ENCODE results near the gene PPP1R14C.

The PPP1R14C gene

GRCh38 chr6:150249261-150249660 lies 106.4 kb downstream of the PPP1R14C start:
- Histone ChIP-seq H3K4me3 (ENCODE audit: insufficient read length, low read depth) (no peak overlapping the region), H3K9me3 (ENCODE audit: insufficient read depth, low read length) (peaks cover 19% of the 10 kb centered on the region), H3K4me1 (ENCODE audit: insufficient read depth, insufficient read length) (peaks cover 2% of the 10 kb centered on the region), H3K27me3 (ENCODE audit: insufficient read depth, insufficient read length) (no peaks in the 10 kb centered on the region), H3K36me3 (ENCODE audit: insufficient read depth, insufficient read length, low read length) (no peaks in the 10 kb centered on the region), H3K9ac (ENCODE audit: insufficient read length, low read depth) (no peak overlapping the region)
- no peak for TF ChIP-seq ZNF274 (IDR thresholded peaks at IDR 0.05; ENCODE audit: low read depth, low read length)
- TF ChIP-seq SUZ12 (IDR thresholded peaks at IDR 0.05; ENCODE audit: extremely low read depth, insufficient read depth, insufficient read length): no peak
- no peak for TF ChIP-seq YY1 (IDR thresholded peaks at IDR 0.05; ENCODE audit: insufficient read depth, insufficient read length)
- no peak for DNase-seq (ENCODE audit: low read depth, low spot score)

DNA sequence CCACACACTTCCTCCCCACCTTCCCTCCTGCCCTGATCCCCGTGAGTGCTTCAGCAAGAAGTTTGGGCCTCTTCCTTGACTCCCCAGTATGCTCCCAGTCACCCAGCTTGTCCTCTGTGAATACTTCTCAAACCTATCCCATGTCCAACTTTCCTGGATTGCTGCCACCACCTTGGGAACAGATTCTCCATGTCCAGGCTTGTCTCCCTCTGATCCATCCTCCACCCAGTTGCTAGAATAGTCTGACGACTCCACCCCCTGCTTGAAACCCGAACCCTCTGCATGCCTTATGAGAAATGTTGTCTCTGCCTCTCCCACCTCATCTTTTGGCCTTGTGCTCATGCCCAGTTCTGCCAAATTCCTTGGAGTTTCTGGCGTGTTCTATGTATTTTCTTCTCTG lies 108.0 kb downstream of the PPP1R14C start:
- Histone ChIP-seq H3K9me3 (ENCODE audit: insufficient read depth, low read length) (peaks cover 19% of the 10 kb centered on the region), H3K36me3 (ENCODE audit: insufficient read depth, insufficient read length, low read length) (no peaks in the 10 kb centered on the region), H3K4me1 (ENCODE audit: insufficient read depth, insufficient read length) (peaks cover 2% of the 10 kb centered on the region), H3K4me3 (ENCODE audit: insufficient read length, low read depth) (no peak overlapping the region), H3K27me3 (ENCODE audit: insufficient read depth, insufficient read length) (no peaks in the 10 kb centered on the region), H3K9ac (ENCODE audit: insufficient read length, low read depth) (no peak overlapping the region)
- DNase-seq (ENCODE audit: low read depth, low spot score): no peak
- TF ChIP-seq SUZ12 (IDR thresholded peaks at IDR 0.05; ENCODE audit: extremely low read depth, insufficient read depth, insufficient read length): no peak
- no peak for TF ChIP-seq YY1 (IDR thresholded peaks at IDR 0.05; ENCODE audit: insufficient read depth, insufficient read length)
- TF ChIP-seq ZNF274 (IDR thresholded peaks at IDR 0.05; ENCODE audit: low read depth, low read length): no peak

- no peak overlapping the region for H3K4me3 ChIP-seq (ENCODE audit: insufficient read length, low read depth)
- no peak overlapping the region for H3K9ac ChIP-seq (ENCODE audit: insufficient read length, low read depth)
- DNase-seq (ENCODE audit: low read depth, low spot score): no peak
- TF ChIP-seq SUZ12 (IDR thresholded peaks at IDR 0.05; ENCODE audit: extremely low read depth, insufficient read depth, insufficient read length) (no peak), ZNF274 (IDR thresholded peaks at IDR 0.05; ENCODE audit: low read depth, low read length) (no peak), YY1 (IDR thresholded peaks at IDR 0.05; ENCODE audit: insufficient read depth, insufficient read length) (no peak)
- H3K9me3 ChIP-seq (ENCODE audit: insufficient read depth, low read length): peaks cover 19% of the 10 kb centered on the region
- no peaks in the 10 kb centered on the region for H3K36me3 ChIP-seq (ENCODE audit: insufficient read depth, insufficient read length, low read length)
- no peaks in the 10 kb centered on the region for H3K27me3 ChIP-seq (ENCODE audit: insufficient read depth, insufficient read length)
- H3K4me1 ChIP-seq (ENCODE audit: insufficient read depth, insufficient read length): peaks cover 2% of the 10 kb centered on the region
Observed at GRCh38 chr6:150251566-150252186, 108.8 kb downstream of the PPP1R14C start.

DNA sequence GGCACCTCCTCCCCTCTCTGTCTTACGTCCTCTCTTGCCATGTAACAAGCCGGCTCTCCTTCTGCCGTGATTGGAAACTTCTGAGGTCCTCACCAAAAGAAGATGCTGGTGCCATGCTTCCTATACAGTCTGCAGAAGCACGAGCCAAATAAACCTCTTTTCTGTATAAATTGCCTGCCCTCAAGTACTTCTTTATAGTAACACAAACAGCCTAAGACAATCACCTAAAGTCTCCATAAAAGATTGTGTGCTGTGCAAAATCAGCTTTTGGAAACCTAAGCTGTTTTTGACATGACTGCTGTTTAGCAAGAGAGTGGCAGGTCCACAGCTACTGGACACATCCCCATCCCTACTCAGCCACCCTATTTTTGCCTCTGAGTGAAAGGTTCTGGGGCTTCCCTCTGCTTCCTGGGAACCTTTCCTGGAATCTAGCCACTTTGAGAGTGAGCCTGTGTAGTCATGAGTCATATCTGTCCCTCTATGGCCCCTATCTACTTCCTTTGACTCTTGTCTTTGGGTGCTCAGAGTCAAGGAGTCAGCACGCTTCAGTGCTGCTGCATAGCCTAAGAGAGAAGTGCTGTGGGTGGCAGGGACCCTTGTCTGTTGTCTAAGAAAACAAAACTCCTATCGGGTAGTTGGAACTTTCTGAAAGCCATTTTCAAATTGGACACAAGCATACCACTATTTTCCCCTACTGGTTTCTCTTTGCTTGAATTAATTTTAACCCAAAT lies 110.0 kb downstream of the PPP1R14C start:
- DNase-seq (ENCODE audit: low read depth, low spot score): no peak
- TF ChIP-seq ZNF274 (IDR thresholded peaks at IDR 0.05; ENCODE audit: low read depth, low read length) (no peak), SUZ12 (IDR thresholded peaks at IDR 0.05; ENCODE audit: extremely low read depth, insufficient read depth, insufficient read length) (no peak), YY1 (IDR thresholded peaks at IDR 0.05; ENCODE audit: insufficient read depth, insufficient read length) (no peak)
- H3K27me3 ChIP-seq (ENCODE audit: insufficient read depth, insufficient read length): no peaks in the 10 kb centered on the region

DNA sequence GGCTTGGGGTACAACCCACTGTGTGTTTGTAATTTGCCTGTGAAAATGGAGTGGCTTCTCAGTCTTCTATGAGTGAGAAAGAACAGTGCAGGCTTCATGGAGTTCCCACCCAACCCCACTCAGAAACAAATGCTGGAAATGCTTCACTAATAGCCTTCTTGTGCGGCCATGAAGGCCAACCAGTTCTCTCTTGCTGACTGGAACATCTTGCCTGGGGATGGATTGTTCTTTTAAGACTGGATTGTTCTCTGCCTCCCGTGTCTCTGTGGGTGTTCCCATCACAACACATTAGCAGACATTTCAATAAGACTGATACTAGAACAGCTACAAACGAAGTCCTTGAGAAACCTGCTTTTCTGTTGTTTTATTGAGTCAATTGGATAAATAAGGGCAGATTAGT lies 110.6 kb downstream of the PPP1R14C start:
- DNase-seq (ENCODE audit: low read depth, low spot score): no peak

More for the DNA sequence above, 110.0 kb downstream of the PPP1R14C start:
- Histone ChIP-seq H3K36me3 (ENCODE audit: insufficient read depth, insufficient read length, low read length) (no peaks in the 10 kb centered on the region), H3K4me1 (ENCODE audit: insufficient read depth, insufficient read length) (peaks cover 2% of the 10 kb centered on the region), H3K9me3 (ENCODE audit: insufficient read depth, low read length) (peaks cover 11% of the 10 kb centered on the region), H3K4me3 (ENCODE audit: insufficient read length, low read depth) (no peak overlapping the region), H3K9ac (ENCODE audit: insufficient read length, low read depth) (no peak overlapping the region)

DNA sequence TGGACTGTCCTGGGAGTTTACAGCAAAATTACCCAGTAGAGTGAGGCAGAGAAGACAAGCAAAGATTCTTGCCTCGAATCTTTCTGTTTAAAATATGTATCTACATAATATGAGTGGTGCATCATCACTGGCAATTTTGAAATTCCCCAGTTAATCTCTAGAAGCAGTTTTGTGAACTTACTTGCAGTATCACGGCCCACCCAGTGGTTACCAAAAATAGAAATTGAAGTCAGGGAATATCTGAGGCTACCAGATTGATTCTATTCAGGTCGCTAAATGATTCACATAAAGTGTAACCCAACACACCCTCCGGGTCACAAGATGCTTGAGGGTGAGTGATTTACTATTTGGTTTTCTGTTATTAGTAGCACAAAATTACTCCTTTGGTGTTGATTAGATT lies 111.9 kb downstream of the PPP1R14C start:
- no peaks in the 10 kb centered on the region for H3K36me3 ChIP-seq (ENCODE audit: insufficient read depth, insufficient read length, low read length)
- H3K4me1 ChIP-seq (ENCODE audit: insufficient read depth, insufficient read length): peaks cover under 1% of the 10 kb centered on the region
- no peaks in the 10 kb centered on the region for H3K27me3 ChIP-seq (ENCODE audit: insufficient read depth, insufficient read length)
- H3K9me3 ChIP-seq (ENCODE audit: insufficient read depth, low read length): no peaks in the 10 kb centered on the region; the same call in 1 of the 2 replicates
- TF ChIP-seq ZNF274 (IDR thresholded peaks at IDR 0.05; ENCODE audit: low read depth, low read length) (no peak), SUZ12 (IDR thresholded peaks at IDR 0.05; ENCODE audit: extremely low read depth, insufficient read depth, insufficient read length) (no peak), YY1 (IDR thresholded peaks at IDR 0.05; ENCODE audit: insufficient read depth, insufficient read length) (no peak)
- DNase-seq (ENCODE audit: low read depth, low spot score): no peak
- no peak overlapping the region for H3K4me3 ChIP-seq (ENCODE audit: insufficient read length, low read depth)
- H3K9ac ChIP-seq (ENCODE audit: insufficient read length, low read depth): no peak overlapping the region

More for the DNA sequence above, 110.6 kb downstream of the PPP1R14C start:
- Histone ChIP-seq H3K4me3 (ENCODE audit: insufficient read length, low read depth) (no peak overlapping the region), H3K27me3 (ENCODE audit: insufficient read depth, insufficient read length) (no peaks in the 10 kb centered on the region), H3K4me1 (ENCODE audit: insufficient read depth, insufficient read length) (peaks cover 2% of the 10 kb centered on the region), H3K36me3 (ENCODE audit: insufficient read depth, insufficient read length, low read length) (no peaks in the 10 kb centered on the region), H3K9me3 (ENCODE audit: insufficient read depth, low read length) (peaks cover 6% of the 10 kb centered on the region), H3K9ac (ENCODE audit: insufficient read length, low read depth) (no peak overlapping the region)
- TF ChIP-seq YY1 (IDR thresholded peaks at IDR 0.05; ENCODE audit: insufficient read depth, insufficient read length): no peak

- no peak overlapping the region for H3K4me3 ChIP-seq (ENCODE audit: insufficient read length, low read depth)
- no peak overlapping the region for H3K9ac ChIP-seq (ENCODE audit: insufficient read length, low read depth)
- H3K9me3 ChIP-seq (ENCODE audit: insufficient read depth, low read length): no peaks in the 10 kb centered on the region; the same call in 1 of the 2 replicates
- DNase-seq (ENCODE audit: low read depth, low spot score): no peak
- H3K36me3 ChIP-seq (ENCODE audit: insufficient read depth, insufficient read length, low read length): no peaks in the 10 kb centered on the region
- no peaks in the 10 kb centered on the region for H3K4me1 ChIP-seq (ENCODE audit: insufficient read depth, insufficient read length)
- no peaks in the 10 kb centered on the region for H3K27me3 ChIP-seq (ENCODE audit: insufficient read depth, insufficient read length)
- TF ChIP-seq YY1 (IDR thresholded peaks at IDR 0.05; ENCODE audit: insufficient read depth, insufficient read length) (no peak), ZNF274 (IDR thresholded peaks at IDR 0.05; ENCODE audit: low read depth, low read length) (no peak)
Observed at GRCh38 chr6:150255840-150256239, 113.0 kb downstream of the PPP1R14C start.
